HepG2 (cell line): ENCODE data around the gene DNAJC11. TPM values are rescaled to one million over a fixed set of nuclear protein-coding genes. Genes with fewer than 3 reads are reported as not detected.

ENCODE experiments used
- ATF2 ChIP-seq: sonication (generic); formaldehyde crosslinking; IDR thresholded peaks from 2 replicates; pipeline ENCODE4 v1.4.0; 2020; ENCODE audit warnings: missing genetic modification reagents
- CBX1 ChIP-seq: IDR thresholded peaks from one replicate; pipeline ENCODE4 v1.6.1; 2016; ENCODE audit warnings: antibody characterized with exemption, low read depth
- CTCF ChIP-seq: sonication (generic); formaldehyde crosslinking; IDR thresholded peaks from 2 replicates; pipeline ENCODE4 v1.5.0; 2020; ENCODE audit warnings: mild to moderate bottlenecking, missing genetic modification reagents, moderate library complexity
- HCFC1 ChIP-seq: fragments of 150-350 bp; IDR thresholded peaks from 2 replicates; pipeline ENCODE4 v1.6.1; 2014; ENCODE audit warnings: low read depth, low read length
- HNRNPUL1 ChIP-seq: fragments of 200-400 bp; formaldehyde crosslinking; IDR thresholded peaks from 2 replicates; pipeline ENCODE4 v1.6.1; 2017; ENCODE audit warnings: low read depth, mild to moderate bottlenecking, low read length, moderate library complexity
- KLF16 ChIP-seq, 2 experiments: sonication (generic) in 1 of 2; formaldehyde crosslinking in 1 of 2; IDR thresholded peaks; 2 replicates each; pipeline versions ENCODE4 v1.6.1 to v1.8.0; 2016 to 2023; ENCODE audit warnings: missing genetic modification reagents in 2 of 2, missing compliant biosample characterization in 1 of 2
- LCORL ChIP-seq, 2 experiments: fragments of 450-650 bp in 1 of 2; sonication (generic) in 1 of 2; formaldehyde crosslinking in 1 of 2; IDR thresholded peaks; 2 replicates each; pipeline versions ENCODE4 v1.5.0 to v1.6.1; 2017 to 2020; ENCODE audit warnings: antibody characterized with exemption in 1 of 2, missing genetic modification reagents in 1 of 2
- MTA1 ChIP-seq: sonication (generic); formaldehyde crosslinking; IDR thresholded peaks from 2 replicates; pipeline ENCODE4 v1.4.0; 2020; ENCODE audit warnings: missing genetic modification reagents, mild to moderate bottlenecking, borderline replicate concordance
- PHF20 ChIP-seq: sonication (generic); formaldehyde crosslinking; IDR thresholded peaks from 2 replicates; pipeline ENCODE4 v1.5.0; 2020; ENCODE audit warnings: mild to moderate bottlenecking, missing genetic modification reagents
- RCOR2 ChIP-seq: IDR thresholded peaks from 2 replicates; pipeline ENCODE4 v1.6.1; 2016; ENCODE audit warnings: missing biosample characterization, missing genetic modification reagents
- RFXANK ChIP-seq: IDR thresholded peaks from 2 replicates; pipeline ENCODE4 v1.6.1; 2016
- SRY ChIP-seq: sonication (generic); formaldehyde crosslinking; IDR thresholded peaks from 2 replicates; pipeline ENCODE4 v1.8.0; 2022; ENCODE audit warnings: mild to moderate bottlenecking, missing genetic modification reagents
- TGIF2 ChIP-seq: IDR thresholded peaks from 2 replicates; pipeline ENCODE4 v1.6.1; 2016; ENCODE audit warnings: control low read depth, missing compliant biosample characterization
- U2AF2 ChIP-seq: fragments of 200-400 bp; formaldehyde crosslinking; IDR thresholded peaks from 2 replicates; pipeline ENCODE4 v1.6.1; 2017; ENCODE audit warnings: low read depth, mild to moderate bottlenecking, low read length
- ZFP82 ChIP-seq: sonication (generic); formaldehyde crosslinking; IDR thresholded peaks from 2 replicates; pipeline ENCODE4 v1.5.1; 2020; ENCODE audit warnings: mild to moderate bottlenecking, missing genetic modification reagents, borderline replicate concordance
- ZFX ChIP-seq: sonication (generic); formaldehyde crosslinking; IDR thresholded peaks from 2 replicates; pipeline ENCODE4 v1.4.0; 2020; ENCODE audit warnings: mild to moderate bottlenecking, low read depth, missing genetic modification reagents, moderate library complexity
- ZKSCAN8 ChIP-seq: IDR thresholded peaks from 2 replicates; pipeline ENCODE4 v1.6.1; 2016; ENCODE audit warnings: borderline replicate concordance, missing genetic modification reagents, missing compliant biosample characterization
- ZNF280B ChIP-seq: sonication (generic); formaldehyde crosslinking; IDR thresholded peaks from 2 replicates; pipeline ENCODE4 v1.5.0; 2020; ENCODE audit warnings: missing genetic modification reagents, mild to moderate bottlenecking, borderline replicate concordance
- ZNF331 ChIP-seq: sonication (generic); formaldehyde crosslinking; IDR thresholded peaks from 2 replicates; pipeline ENCODE4 v1.4.0; 2020; ENCODE audit warnings: missing genetic modification reagents
- ZNF350 ChIP-seq: sonication (generic); formaldehyde crosslinking; IDR thresholded peaks from 2 replicates; pipeline ENCODE4 v1.4.0; 2020; ENCODE audit warnings: mild to moderate bottlenecking, low read depth, missing genetic modification reagents, borderline replicate concordance
- ZNF451 ChIP-seq: sonication (generic); formaldehyde crosslinking; IDR thresholded peaks from 2 replicates; pipeline ENCODE4 v1.5.0; 2020; ENCODE audit warnings: mild to moderate bottlenecking, missing genetic modification reagents
- ZNF496 ChIP-seq: sonication (generic); formaldehyde crosslinking; IDR thresholded peaks from 2 replicates; pipeline ENCODE4 v1.8.1; 2023; ENCODE audit warnings: mild to moderate bottlenecking, moderate library complexity, missing genetic modification reagents; ENCODE audit not compliant: insufficient replicate concordance
- ZNF552 ChIP-seq: sonication (generic); formaldehyde crosslinking; IDR thresholded peaks from 2 replicates; pipeline ENCODE4 v1.9.0; 2022; ENCODE audit warnings: missing genetic modification reagents, mild to moderate bottlenecking, borderline replicate concordance
- ZNF749 ChIP-seq: sonication (generic); formaldehyde crosslinking; IDR thresholded peaks from 2 replicates; pipeline ENCODE4 v1.8.0; 2022; ENCODE audit warnings: mild to moderate bottlenecking, missing genetic modification reagents, moderate library complexity, borderline replicate concordance
- ZSCAN30 ChIP-seq: sonication (generic); formaldehyde crosslinking; IDR thresholded peaks from 2 replicates; pipeline ENCODE4 v1.5.0; 2020; ENCODE audit warnings: mild to moderate bottlenecking, missing genetic modification reagents
- polyA plus RNA-seq, 8 experiments: library from polyadenylated mRNA; depleted of rRNA in 3 of 8; stranded (reverse) in 7 of 8; unstranded in 1 of 8; fragments of >200 nt; fragmentation: Illumina TruSeq in 4 of 8; extraction: Trizol in 4 of 8; gene quantifications; 2 replicates each; pipeline versions ENCODE4 v1.2.1 to v1.2.3, GENCODE V29; 2011 to 2016; ENCODE audit warnings: low read depth in 4 of 8, missing spikeins in 1 of 8, mixed read lengths in 1 of 8; ENCODE audit not compliant: insufficient read depth in 1 of 8
- total RNA-seq, 5 experiments: library from RNA; depleted of rRNA; stranded (reverse); fragments of >200 nt; fragmentation: Illumina TruSeq; extraction: Trizol; gene quantifications; 2 replicates each; pipeline ENCODE4 v1.2.3, GENCODE V29; 2016; ENCODE audit warnings: low read depth in 1 of 5

Gene DNAJC11
- total and polyA plus RNA-seq, 2 of the 13 experiments (the other 11 are each of a cell fraction or from before 2014, with no cell fraction given): 25.1 to 47.6 TPM

GRCh38 chr1:6624710-6625583 lies 76.7 kb downstream of the DNAJC11 start, which contains the start of gene THAP3 (continued):
- TF ChIP-seq ATF2 (CRISPR knock-in tag) (no peak), ZKSCAN8 (CRISPR knock-in tag) (no peak; the same call in 1 of the 2 replicates), RFXANK (CRISPR knock-in tag) (no peak), U2AF2 (no peak), PHF20 (peak; percentile 30; the same call in 1 of the 2 replicates), ZNF331 (0 out of 2 replicates have a peak, but pooled peaks have one; percentile 14), SRY (CRISPR knock-in tag) (no peak), LCORL (IDR thresholded peaks at IDR 0.05) (no peak), LCORL (CRISPR knock-in tag; IDR thresholded peaks at IDR 0.05) (0 out of 2 replicates have a peak, but pooled peaks have one; percentile 30), ZNF496 (CRISPR knock-in tag) (no peak), ZNF749 (CRISPR knock-in tag) (0 out of 2 replicates have a peak, but pooled peaks have one; percentile 12), ZNF350 (CRISPR knock-in tag) (peak; percentile 34; the same call in 1 of the 2 replicates), ZNF280B (CRISPR knock-in tag) (0 out of 2 replicates have a peak, but pooled peaks have one; percentile 46), ZNF552 (CRISPR knock-in tag) (no peak; the same call in 1 of the 2 replicates), TGIF2 (no peak), ZSCAN30 (no peak), HNRNPUL1 (no peak), KLF16 (CRISPR knock-in tag; IDR thresholded peaks at IDR 0.05) (0 out of 4 replicates have a peak, but pooled peaks of 1 of the 2 experiments have one; percentile 33), MTA1 (CRISPR knock-in tag) (peak; percentile 53; the same call in 1 of the 2 replicates), ZFP82 (CRISPR knock-in tag) (0 out of 2 replicates have a peak, but pooled peaks have one; percentile 70), HCFC1 (peak; percentile 41; the same call in 1 of the 2 replicates), ZNF451 (CRISPR knock-in tag) (0 out of 2 replicates have a peak, but pooled peaks have one; percentile 1), RCOR2 (CRISPR knock-in tag) (no peak), CTCF (CRISPR knock-in tag) (peak; percentile 71), ZFX (CRISPR knock-in tag) (peak; percentile 99), CBX1 (peak; percentile 43)
